GM19351 (cell line): ENCODE measurements around the gene OPN1MW.
"Not testable (repeated sequence)": the region's sequence is repeated elsewhere in the genome, so short reads cannot be mapped to it uniquely, and the experiment has no call there.

Source experiments
- ATAC-seq: cut with Tn5 transposase; IDR thresholded peaks from one replicate; pipeline ENCODE4 v1.9.1; 2021; ENCODE audit warnings: mild to moderate bottlenecking, moderate library complexity; ENCODE audit not compliant: unreplicated experiment

OPN1MW gene

DNA sequence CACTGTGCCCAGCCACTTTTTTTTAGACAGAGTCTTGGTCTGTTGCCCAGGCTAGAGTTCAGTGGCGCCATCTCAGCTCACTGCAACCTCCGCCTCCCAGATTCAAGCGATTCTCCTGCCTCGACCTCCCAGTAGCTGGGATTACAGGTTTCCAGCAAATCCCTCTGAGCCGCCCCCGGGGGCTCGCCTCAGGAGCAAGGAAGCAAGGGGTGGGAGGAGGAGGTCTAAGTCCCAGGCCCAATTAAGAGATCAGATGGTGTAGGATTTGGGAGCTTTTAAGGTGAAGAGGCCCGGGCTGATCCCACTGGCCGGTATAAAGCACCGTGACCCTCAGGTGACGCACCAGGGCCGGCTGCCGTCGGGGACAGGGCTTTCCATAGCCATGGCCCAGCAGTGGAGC, at the start of gene OPN1MW:
Gene OPN1MW, plus strand, starts transcription at position 301 of the 400 bp plus-strand sequence. Its CDS starts 82 bp downstream, at position 383.
- ATAC-seq = not testable (repeated sequence)

DNA sequence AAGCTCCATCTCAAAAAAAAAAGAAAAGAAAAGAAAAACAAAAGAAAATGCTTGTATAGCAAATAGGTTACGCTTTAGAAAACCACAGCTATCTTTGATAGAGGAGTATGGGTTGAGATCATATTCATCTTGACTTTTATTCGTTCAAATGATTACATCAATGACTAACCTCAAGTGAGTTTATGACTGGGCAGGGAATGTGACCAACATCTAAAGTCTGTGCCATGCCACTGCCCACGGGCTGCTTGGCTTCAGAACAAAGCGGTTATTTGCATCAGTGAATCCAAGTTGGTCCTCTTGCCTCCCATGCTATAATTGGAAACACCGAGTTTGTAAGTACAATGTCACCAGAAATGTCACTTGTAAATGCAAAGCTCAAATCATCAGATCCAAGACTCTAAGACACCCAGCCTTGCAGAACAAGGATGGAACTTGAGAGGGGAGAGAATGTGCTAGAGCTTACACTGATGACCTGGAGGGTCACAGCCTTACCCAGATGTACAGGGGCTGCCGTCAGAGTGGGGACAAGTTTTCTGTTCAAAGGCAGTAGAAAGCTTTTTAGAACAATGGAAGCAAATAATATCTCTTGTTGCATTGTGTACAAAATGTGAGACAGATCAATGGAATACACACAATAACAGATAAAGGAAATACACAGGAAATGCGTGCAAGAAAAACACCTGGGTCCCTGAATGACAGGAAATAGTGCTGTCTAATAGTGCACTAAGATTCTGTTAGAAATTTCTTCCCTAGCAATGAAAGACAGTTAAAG, 46.8 kb upstream of the OPN1MW start:
- no peak for ATAC-seq

DNA sequence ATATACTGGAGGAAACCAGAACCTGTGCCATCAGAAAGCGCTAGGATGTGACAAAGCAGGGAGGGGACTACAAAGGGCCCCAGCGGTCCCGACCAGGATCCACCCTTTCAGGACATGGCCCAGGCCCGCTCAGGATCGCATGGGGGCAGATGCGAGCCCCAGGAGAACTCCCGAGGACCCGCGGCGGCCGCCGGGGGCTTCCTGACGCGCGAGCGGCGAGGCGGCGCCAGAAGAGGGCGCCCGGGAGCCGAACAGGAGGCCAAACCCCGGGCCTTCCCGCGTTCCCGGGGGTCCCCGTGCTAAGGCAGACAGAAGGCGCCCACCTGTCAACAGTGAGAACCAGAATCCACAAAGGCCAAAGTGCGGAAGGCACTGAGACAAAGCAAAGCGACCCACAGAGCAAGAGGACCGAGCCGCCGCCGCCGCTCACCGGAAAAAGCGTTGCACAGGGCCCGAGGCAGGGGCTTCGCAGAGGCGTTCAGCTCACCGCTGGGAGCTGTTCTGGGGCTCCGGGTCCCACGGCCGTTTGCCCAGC, 45.7 kb upstream of the OPN1MW start:
- ATAC-seq = no peak

DNA sequence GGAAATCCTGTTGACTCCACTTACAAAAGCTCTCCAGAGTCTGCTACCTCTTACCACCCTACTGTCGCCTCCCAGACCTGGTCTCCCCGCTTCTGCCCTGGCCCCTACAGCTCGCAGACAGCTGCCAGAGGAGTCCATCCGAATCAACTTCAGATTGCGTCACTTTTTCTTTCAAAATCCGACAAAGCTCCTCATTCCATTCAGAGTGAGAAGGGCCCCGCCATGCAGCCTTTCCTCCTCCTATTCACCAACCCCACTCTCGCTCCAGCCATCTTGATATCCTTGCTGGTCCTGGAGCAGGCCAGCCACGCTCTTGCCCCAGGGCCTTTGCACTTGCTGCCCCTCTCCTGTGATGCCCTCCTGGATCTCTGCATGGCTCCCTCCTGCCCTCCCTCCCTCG, 43.5 kb upstream of the OPN1MW start:
- ATAC-seq = no peak

DNA sequence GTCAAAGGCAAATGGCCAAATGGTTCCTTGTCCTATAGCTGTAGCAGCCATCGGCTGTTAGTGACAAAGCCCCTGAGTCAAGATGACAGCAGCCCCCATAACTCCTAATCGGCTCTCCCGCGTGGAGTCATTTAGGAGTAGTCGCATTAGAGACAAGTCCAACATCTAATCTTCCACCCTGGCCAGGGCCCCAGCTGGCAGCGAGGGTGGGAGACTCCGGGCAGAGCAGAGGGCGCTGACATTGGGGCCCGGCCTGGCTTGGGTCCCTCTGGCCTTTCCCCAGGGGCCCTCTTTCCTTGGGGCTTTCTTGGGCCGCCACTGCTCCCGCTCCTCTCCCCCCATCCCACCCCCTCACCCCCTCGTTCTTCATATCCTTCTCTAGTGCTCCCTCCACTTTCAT, 42.2 kb upstream of the OPN1MW start:
- no peak for ATAC-seq

DNA sequence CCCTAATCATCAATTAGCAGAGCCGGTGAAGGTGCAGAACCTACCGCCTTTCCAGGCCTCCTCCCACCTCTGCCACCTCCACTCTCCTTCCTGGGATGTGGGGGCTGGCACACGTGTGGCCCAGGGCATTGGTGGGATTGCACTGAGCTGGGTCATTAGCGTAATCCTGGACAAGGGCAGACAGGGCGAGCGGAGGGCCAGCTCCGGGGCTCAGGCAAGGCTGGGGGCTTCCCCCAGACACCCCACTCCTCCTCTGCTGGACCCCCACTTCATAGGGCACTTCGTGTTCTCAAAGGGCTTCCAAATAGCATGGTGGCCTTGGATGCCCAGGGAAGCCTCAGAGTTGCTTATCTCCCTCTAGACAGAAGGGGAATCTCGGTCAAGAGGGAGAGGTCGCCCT, 41.7 kb upstream of the OPN1MW start:
- no peak for ATAC-seq

DNA sequence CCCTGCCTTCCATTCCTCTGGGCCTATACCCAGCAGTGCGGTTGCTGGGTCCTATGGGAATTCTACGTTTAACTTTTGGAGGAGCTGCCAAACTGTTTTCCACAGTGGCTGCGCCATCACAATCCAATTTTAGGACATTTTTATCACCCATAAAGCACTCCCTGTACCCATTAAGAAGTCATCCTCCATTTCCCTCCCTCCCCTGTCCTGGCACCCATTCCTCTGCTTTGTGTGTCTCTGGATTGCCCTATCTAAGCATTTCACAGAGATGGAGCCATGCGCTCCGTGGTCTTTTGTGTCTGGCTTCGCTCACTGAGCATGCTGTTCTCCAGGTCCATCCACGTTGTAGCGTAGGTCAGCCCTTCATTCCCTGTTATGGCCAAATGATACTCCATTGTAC, 40.0 kb upstream of the OPN1MW start:
- no peak for ATAC-seq

DNA sequence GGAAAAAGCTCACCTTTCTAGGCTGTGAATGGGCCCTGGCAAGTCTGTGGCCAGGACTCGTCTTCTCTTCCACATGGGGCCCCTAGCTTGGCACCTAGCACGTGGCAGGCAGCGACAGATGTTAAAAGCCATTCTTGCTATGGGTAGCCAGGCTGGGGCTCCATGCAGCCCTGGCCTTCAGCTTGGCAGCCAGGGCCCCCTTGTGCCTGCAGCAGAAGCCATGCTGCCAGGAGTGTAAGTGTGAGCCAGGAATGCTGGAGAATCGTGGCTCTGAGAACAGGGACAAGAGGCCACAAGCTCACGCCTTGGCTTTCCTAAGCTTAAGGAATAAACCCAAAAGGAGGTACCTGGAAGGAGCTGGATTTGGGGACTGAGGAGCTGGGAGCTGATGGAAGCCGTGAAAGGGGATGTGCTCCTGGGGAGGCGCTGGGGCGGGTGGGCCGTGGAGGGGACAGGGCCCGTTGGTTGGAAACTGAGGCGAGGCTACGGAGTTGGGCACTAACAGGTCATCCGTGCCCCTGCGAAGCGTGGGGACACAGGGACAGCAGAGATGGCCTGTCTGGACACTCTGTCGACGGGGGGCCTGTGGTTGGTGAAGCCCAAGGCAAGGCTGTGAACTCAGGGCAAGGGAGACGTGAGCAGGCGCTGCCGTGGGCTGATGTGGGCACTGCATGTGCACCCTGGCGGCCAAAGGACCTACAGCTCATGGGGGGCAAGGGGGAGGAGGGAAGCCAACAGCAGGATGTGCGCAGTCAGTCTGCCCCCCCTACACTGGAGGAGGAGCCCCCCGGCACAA, 39.2 kb upstream of the OPN1MW start:
- no peak for ATAC-seq

DNA sequence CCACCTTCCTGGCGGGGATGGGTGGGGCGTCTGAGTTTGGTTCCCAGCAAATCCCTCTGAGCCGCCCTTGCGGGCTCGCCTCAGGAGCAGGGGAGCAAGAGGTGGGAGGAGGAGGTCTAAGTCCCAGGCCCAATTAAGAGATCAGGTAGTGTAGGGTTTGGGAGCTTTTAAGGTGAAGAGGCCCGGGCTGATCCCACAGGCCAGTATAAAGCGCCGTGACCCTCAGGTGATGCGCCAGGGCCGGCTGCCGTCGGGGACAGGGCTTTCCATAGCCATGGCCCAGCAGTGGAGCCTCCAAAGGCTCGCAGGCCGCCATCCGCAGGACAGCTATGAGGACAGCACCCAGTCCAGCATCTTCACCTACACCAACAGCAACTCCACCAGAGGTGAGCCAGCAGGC, 38.4 kb upstream of the OPN1MW start, which contains the start of gene OPN1LW:
Gene OPN1LW, plus strand, starts transcription at position 234 of the 400 bp plus-strand sequence. Its CDS starts 41 bp downstream, at position 275.
- not testable (repeated sequence) for ATAC-seq

DNA sequence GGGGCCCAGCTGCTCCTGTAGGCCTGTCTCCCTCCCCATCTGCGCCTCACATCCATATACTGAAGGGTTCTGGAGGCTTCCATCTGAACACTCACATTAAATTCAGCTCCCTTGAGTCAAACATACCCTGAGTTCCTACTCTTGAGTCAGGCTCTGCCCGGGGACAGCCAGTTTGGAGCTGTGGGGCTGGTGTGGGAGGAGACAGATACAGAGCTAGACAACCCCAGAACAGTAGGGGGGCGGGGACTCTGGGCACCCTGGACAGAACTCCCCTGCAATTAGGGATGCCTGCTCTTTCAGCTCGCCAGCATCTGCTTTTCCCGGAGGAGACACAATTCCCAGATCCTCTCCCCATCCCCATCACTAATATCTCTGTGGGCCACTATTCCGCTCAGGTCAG, 31.4 kb upstream of the OPN1MW start:
- not testable (repeated sequence) for ATAC-seq

DNA sequence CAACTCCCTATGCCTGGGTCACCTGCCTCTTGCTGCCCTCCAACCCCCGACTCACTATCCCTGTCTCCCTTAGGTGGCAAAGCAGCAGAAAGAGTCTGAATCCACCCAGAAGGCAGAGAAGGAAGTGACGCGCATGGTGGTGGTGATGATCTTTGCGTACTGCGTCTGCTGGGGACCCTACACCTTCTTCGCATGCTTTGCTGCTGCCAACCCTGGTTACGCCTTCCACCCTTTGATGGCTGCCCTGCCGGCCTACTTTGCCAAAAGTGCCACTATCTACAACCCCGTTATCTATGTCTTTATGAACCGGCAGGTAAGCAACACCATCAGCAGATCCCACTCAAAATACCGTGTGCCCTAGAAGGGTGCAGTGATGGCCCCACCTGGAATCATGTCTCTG, 26.2 kb upstream of the OPN1MW start:
- ATAC-seq = not testable (repeated sequence)

DNA sequence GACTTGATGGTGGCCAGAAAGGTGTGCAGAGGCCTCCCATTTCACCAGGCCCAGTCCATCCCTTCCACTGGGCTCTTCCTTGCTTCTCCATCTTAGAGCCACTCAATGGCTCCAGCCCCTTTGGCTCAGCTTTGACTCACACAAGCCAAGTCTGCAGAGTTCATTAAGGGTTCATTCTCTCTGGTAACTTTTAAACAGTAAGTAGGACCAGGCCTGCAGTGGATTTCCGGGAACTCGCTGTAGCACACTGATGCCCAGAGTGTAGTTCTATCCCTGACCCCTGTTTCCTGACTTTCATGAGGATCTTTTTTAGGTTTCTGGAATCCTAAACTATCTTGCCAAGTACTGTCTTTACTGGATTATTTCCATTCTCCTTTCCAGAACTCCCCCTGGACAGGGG, 25.2 kb upstream of the OPN1MW start:
- ATAC-seq = not testable (repeated sequence)

DNA sequence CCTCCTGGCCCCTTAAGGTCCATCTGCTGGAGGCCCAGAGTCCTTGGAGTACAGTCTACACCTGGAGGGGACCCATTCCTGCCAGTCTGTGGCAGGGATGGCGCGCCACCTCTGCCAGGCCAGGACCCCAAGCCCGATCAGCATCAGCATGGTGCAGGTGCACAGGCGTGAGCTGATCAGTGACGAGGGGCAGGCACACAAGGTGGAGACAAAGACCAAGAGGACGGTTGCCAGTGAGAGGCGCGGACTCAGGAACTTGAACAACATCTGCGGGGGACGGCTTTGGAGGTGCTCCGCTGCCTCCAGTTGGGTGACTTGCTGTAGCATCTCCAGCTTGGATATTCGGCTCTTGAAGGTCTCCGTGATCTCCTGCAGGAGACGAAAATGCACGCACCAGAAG, 23.1 kb upstream of the OPN1MW start:
- not testable (repeated sequence) for ATAC-seq

DNA sequence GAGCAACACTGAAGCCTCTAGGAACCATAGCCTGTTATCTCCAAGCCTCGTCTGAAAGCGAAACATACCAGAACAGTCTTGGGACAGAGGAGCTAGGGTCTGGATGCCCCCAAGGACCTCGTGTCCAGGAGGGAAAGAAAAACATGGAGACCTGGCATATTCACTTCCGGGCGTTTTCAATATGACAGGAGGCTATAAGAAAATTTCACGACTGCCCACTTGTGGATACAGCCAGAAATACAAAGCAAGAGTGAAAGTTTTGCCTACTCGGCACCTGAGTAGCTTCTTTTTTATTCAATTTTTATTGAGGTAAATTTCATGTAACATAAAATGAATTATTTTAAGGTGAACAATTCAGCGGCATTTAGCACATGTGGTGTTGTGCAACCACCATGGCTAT, 17.5 kb upstream of the OPN1MW start:
- not testable (repeated sequence) for ATAC-seq

DNA sequence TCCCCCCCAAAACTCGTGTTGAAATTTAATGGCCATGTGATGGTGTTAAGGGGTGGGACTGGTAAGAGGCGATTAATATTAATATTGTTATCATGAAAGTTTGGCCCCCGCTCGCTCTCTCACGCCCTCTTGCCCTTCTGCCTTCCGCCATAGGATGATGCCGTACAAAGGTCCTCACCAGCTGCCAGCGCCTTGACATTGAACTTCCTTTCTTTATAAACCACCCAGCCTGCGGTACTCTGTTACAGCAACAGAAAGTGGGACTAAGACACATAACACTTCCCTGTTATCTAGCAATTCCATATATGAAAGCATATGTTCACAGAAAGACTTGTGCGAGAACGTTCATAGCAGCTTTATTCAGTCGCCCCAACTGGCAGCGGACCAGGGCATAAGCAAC, 14.0 kb upstream of the OPN1MW start:
- not testable (repeated sequence) for ATAC-seq

DNA sequence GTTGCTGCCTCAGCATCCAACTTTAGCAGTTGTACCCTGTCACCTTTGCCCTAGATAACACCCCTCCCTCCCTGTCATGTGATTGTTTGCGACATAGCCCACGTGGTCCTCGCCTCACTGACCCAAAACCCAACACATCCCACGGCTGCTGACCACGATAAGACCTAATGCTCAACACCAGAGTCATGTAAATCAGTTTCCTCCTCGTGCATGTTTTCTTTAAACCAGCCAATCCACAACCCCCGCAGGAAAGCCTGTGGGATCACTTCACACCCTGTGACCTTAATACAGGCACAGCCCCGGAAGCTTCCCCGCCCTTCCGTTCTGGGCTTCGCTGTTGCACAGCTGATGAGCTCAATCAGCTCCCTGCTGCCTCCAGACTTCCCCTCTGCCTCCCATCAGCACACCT, 9.9 kb upstream of the OPN1MW start:
- ATAC-seq = peak; percentile 50

DNA sequence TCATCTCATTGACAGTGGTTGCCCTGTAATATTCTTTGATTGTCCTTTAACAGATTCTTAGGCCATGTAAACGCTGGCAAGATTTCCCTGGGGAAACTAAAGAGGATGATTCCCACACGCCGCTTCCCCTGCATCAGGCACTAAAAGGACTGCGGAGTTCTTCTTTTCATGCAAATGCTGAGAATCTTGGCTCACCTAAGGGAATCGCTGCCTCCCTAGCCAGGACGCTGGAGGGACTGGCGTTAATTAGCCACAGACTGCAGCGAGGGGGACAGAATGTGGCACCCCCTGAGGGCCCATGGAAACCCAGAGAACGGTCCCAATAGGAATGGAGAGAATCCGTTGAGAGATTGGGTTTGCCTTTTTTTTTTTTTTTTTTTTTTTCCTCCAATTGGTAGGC, 8.0 kb upstream of the OPN1MW start:
- not testable (repeated sequence) for ATAC-seq

DNA sequence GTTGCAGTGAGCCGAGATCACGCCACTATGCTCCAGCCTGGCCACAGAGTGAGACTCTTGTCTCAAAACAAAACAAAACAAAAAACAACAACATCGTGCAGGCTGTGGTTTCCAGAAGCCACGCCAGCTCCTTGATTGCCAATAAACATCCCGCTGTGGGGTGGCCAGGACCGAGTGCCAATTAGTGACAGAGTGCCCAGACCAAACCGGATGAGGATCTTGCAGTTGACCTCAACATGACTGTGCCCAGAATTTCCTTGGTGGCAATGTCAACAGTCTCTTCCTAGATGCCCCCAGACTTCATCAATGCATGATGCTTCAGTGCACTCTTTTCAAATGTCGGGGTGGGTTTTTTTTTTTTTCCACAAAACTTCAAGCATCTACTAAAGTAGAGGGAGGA, 1.4 kb downstream of the OPN1MW start:
- not testable (repeated sequence) for ATAC-seq

DNA sequence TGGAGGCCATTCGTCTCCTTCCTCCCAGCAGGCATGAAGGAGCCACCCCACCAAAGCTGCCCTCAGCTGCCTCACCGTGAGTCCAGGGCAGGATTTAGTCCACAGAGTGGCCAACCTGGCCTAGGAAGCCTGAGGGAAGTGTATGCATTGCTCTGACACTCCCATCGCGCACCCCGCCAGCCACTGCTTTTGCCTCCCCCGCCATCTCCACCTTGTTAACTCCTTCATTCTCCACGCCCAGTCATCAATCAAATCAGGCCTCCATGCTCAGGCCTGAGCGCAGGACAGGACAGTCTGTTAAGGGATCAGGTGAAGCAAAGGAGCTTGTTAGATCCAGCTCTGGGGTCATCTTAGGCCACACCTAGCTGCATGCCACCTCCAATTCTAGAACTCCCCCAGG, 10.4 kb downstream of the OPN1MW start:
- not testable (repeated sequence) for ATAC-seq

DNA sequence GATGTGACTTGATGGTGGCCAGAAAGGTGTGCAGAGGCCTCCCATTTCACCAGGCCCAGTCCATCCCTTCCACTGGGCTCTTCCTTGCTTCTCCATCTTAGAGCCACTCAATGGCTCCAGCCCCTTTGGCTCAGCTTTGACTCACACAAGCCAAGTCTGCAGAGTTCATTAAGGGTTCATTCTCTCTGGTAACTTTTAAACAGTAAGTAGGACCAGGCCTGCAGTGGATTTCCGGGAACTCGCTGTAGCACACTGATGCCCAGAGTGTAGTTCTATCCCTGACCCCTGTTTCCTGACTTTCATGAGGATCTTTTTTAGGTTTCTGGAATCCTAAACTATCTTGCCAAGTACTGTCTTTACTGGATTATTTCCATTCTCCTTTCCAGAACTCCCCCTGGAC, 11.9 kb downstream of the OPN1MW start:
- not testable (repeated sequence) for ATAC-seq

DNA sequence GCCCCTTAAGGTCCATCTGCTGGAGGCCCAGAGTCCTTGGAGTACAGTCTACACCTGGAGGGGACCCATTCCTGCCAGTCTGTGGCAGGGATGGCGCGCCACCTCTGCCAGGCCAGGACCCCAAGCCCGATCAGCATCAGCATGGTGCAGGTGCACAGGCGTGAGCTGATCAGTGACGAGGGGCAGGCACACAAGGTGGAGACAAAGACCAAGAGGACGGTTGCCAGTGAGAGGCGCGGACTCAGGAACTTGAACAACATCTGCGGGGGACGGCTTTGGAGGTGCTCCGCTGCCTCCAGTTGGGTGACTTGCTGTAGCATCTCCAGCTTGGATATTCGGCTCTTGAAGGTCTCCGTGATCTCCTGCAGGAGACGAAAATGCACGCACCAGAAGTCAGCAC, 14.1 kb downstream of the OPN1MW start:
- not testable (repeated sequence) for ATAC-seq
